H9 (cell line): ENCODE data around the gene C10orf105. TPM values are rescaled to one million over a fixed set of nuclear protein-coding genes. Genes with fewer than 3 reads are reported as not detected.

Experiments
- DNase-seq: peaks from one replicate; pipeline ENCODE4 v3.0.0-alpha.2; 2017
- H2AFZ ChIP-seq: one replicate; pipeline ENCODE4 v1.6.1; 2013; ENCODE audit warnings: mild to moderate bottlenecking, low read length, control low read depth, moderate library complexity
- H2AK5ac ChIP-seq: 2 replicates; pipeline ENCODE4 v1.6.1; 2013; ENCODE audit warnings: low read length, control low read depth, mixed read lengths; ENCODE audit not compliant: insufficient read length
- H2BK120ac ChIP-seq: one replicate; pipeline ENCODE4 v1.6.1; 2013; ENCODE audit warnings: low read depth, mild to moderate bottlenecking, low read length, control low read depth, inconsistent platforms; ENCODE audit not compliant: poor library complexity, severe bottlenecking
- H2BK12ac ChIP-seq: 2 replicates; pipeline ENCODE4 v1.6.1; 2013; ENCODE audit warnings: low read length, control low read depth, mixed read lengths, low read depth; ENCODE audit not compliant: insufficient read length
- H2BK15ac ChIP-seq: 2 replicates; pipeline ENCODE4 v1.6.1; 2013; ENCODE audit warnings: low read depth, low read length, control low read depth
- H2BK20ac ChIP-seq: one replicate; pipeline ENCODE4 v1.6.1; 2013; ENCODE audit warnings: low read depth, mild to moderate bottlenecking, low read length, control low read depth, inconsistent platforms; ENCODE audit not compliant: poor library complexity, severe bottlenecking
- H2BK5ac ChIP-seq: 2 replicates; pipeline ENCODE4 v1.6.1; 2013; ENCODE audit warnings: low read length, control low read depth, mixed read lengths; ENCODE audit not compliant: insufficient read length
- H3K14ac ChIP-seq: 2 replicates; pipeline ENCODE4 v1.6.1; 2013; ENCODE audit warnings: low read length, control low read depth; ENCODE audit not compliant: insufficient read depth
- H3K18ac ChIP-seq: 2 replicates; pipeline ENCODE4 v1.6.1; 2013; ENCODE audit warnings: low read depth, mild to moderate bottlenecking, mixed read lengths, low read length, control low read depth; ENCODE audit not compliant: insufficient read length
- H3K23ac ChIP-seq: 2 replicates; pipeline ENCODE4 v1.6.1; 2013; ENCODE audit warnings: low read length, control low read depth, mixed read lengths, low read depth; ENCODE audit not compliant: insufficient read length
- H3K23me2 ChIP-seq: 2 replicates; pipeline ENCODE4 v1.6.1; 2013; ENCODE audit warnings: low read depth, mild to moderate bottlenecking, mixed read lengths, low read length, control low read depth; ENCODE audit not compliant: insufficient read length, poor library complexity, severe bottlenecking
- H3K27ac ChIP-seq: 2 replicates; pipeline ENCODE4 v1.5.1; 2013; ENCODE audit warnings: low read length, control low read depth, mixed read lengths, low read depth; ENCODE audit not compliant: insufficient read length
- H3K27me3 ChIP-seq: 2 replicates; pipeline ENCODE4 v1.6.1; 2013; ENCODE audit warnings: low read length, control low read depth, inconsistent platforms; ENCODE audit not compliant: insufficient read depth
- H3K4ac ChIP-seq: 2 replicates; pipeline ENCODE4 v1.6.1; 2013; ENCODE audit warnings: low read depth, mild to moderate bottlenecking, control low read depth, inconsistent platforms, low read length, moderate library complexity
- H3K4me1 ChIP-seq: 2 replicates; pipeline ENCODE4 v1.6.1; 2013; ENCODE audit warnings: low read length, control low read depth, inconsistent platforms; ENCODE audit not compliant: insufficient read depth
- H3K4me2 ChIP-seq: 2 replicates; pipeline ENCODE4 v1.6.1; 2013; ENCODE audit warnings: low read length, control low read depth, mixed read lengths; ENCODE audit not compliant: insufficient read length, insufficient read depth
- H3K56ac ChIP-seq: 2 replicates; pipeline ENCODE4 v1.6.1; 2013; ENCODE audit warnings: low read depth, mild to moderate bottlenecking, mixed read lengths, low read length, control low read depth; ENCODE audit not compliant: insufficient read length
- H3K79me1 ChIP-seq: 2 replicates; pipeline ENCODE4 v1.6.1; 2013; ENCODE audit warnings: low read depth, mild to moderate bottlenecking, moderate library complexity, low read length, control low read depth, inconsistent platforms; ENCODE audit not compliant: insufficient read depth, poor library complexity, severe bottlenecking
- H3K79me2 ChIP-seq: 2 replicates; pipeline ENCODE4 v1.6.1; 2013; ENCODE audit warnings: low read length, control low read depth, inconsistent platforms; ENCODE audit not compliant: insufficient read depth
- H3K9ac ChIP-seq: 2 replicates; pipeline ENCODE4 v1.6.1; 2013; ENCODE audit warnings: low read length, control low read depth, mixed read lengths; ENCODE audit not compliant: insufficient read length; ENCODE audit errors: extremely low read depth
- H3K9me3 ChIP-seq: one replicate; pipeline ENCODE4 v1.6.1; 2013; ENCODE audit warnings: low read depth, low read length, inconsistent platforms; ENCODE audit not compliant: control insufficient read depth
- H3T11ph ChIP-seq: one replicate; pipeline ENCODE4 v1.6.1; 2013; ENCODE audit warnings: mild to moderate bottlenecking, low read length, control low read depth, inconsistent platforms
- H4K20me1 ChIP-seq: one replicate; pipeline ENCODE4 v1.6.1; 2013; ENCODE audit not compliant: control insufficient read depth, insufficient read length, insufficient read depth
- H4K5ac ChIP-seq: 2 replicates; pipeline ENCODE4 v1.6.1; 2013; ENCODE audit warnings: low read depth, mild to moderate bottlenecking, mixed read lengths, low read length, control low read depth; ENCODE audit not compliant: insufficient read length
- H4K8ac ChIP-seq: replicated peaks from 2 replicates; pipeline ENCODE4 v1.6.1; 2013; ENCODE audit warnings: low read length, control low read depth, mixed read lengths, low read depth; ENCODE audit not compliant: insufficient read length
- H4K91ac ChIP-seq: 2 replicates; pipeline ENCODE4 v1.6.1; 2013; ENCODE audit warnings: low read depth, mild to moderate bottlenecking, moderate library complexity, mixed read lengths, low read length, control low read depth; ENCODE audit not compliant: insufficient read length
- H3K27ac Mint-ChIP-seq, 3 experiments: 2 replicates in 2 of 3; 3 replicates in 1 of 3; pipeline ENCODE4 v1.8.0; 2020 to 2021; ENCODE audit warnings: mixed read lengths in 3 of 3, mild to moderate bottlenecking in 1 of 3, moderate library complexity in 1 of 3
- H3K27me3 Mint-ChIP-seq: 2 replicates; pipeline ENCODE4 v1.8.0; 2021; ENCODE audit warnings: low read depth, mild to moderate bottlenecking, moderate library complexity, mixed read lengths
- H3K36me3 Mint-ChIP-seq, 3 experiments: 2 replicates in 2 of 3; 3 replicates in 1 of 3; pipeline ENCODE4 v1.8.0; 2020 to 2021; ENCODE audit warnings: low read depth in 3 of 3, mixed read lengths in 3 of 3; ENCODE audit not compliant: insufficient read depth in 1 of 3
- H3K4me1 Mint-ChIP-seq, 2 experiments: 2 replicates each; pipeline ENCODE4 v1.8.0; 2020; ENCODE audit warnings: mixed read lengths in 2 of 2
- H3K4me3 Mint-ChIP-seq, 2 experiments: 2 replicates in 1 of 2; 3 replicates in 1 of 2; pipeline ENCODE4 v1.8.0; 2020 to 2021; ENCODE audit warnings: mild to moderate bottlenecking in 2 of 2, mixed read lengths in 2 of 2, moderate library complexity in 1 of 2
- H3K9me3 Mint-ChIP-seq, 2 experiments: 2 replicates in 1 of 2; 3 replicates in 1 of 2; pipeline ENCODE4 v1.8.0; 2020; ENCODE audit warnings: mild to moderate bottlenecking in 2 of 2, mixed read lengths in 2 of 2, moderate library complexity in 1 of 2
- WGBS: extraction: QIAGEN DNeasy Blood & Tissue Kit; methylation state at CpG from one replicate; pipeline ENCODE4 v1.1.7; 2013; ENCODE audit warnings: missing lambda C conversion rate, low lambda C conversion rate, mixed read lengths; ENCODE audit not compliant: insufficient read length; ENCODE audit errors: extremely low coverage; 5-methylcytosine and 5-hydroxymethylcytosine counted together
- total RNA-seq: library from RNA; stranded (reverse); gene quantifications from 2 replicates; pipeline ENCODE4 v1.2.1, GENCODE V29; 2021
- TF ChIP-seq, protein P1 (sequence below): fragments of 200-600 bp; sonication (generic); conservative IDR thresholded peaks from 3 replicates; pipeline ENCODE4 v1.8.0; 2021; ENCODE audit warnings: antibody characterized with exemption, mild to moderate bottlenecking

Gene C10orf105
- total RNA-seq, 1 experiment from 2014 or later, result 0.26 TPM

DNA sequence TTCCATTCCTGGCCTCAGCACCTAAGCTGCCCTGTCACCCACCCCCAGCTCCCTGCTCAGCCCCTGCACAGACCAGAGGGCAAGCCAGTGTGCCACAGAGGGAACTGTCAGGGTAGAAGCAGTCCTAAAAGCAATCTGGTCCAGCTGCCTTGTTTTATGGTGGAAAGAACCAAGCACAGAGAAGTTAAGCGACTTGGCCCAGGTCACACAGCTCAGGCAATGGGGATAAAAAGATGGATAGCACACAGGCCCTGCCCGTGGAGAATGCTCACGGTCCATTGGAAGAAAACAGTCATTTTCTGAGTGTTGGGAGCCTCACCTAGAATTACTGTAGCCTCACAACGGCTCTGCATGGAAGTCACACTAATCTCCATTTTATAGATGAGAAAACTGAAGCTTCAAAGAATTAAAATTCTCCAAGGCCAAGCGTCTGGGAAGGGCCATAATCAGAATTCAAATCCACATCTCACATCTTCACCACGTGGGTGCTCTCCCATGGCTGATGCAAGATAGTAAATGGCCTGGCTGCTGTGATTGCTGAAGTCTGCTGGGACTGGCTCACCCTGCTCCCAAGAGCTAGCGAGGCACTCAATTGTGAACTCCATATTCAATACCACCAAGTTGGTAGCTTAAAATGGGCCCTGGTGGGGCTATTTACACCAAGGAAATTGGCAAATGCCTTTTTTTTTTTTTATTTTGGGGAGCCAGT, 26.8 kb downstream of the C10orf105 start:
- Mint-ChIP-seq H3K27ac (no peak overlapping the region), H3K9me3 (peaks cover 6 to 11% of the 10 kb centered on the region in 2 experiments), H3K4me1 (peaks cover 2 to 8% of the 10 kb centered on the region in 2 experiments; a peak in 3 of 4 replicates), H3K36me3 (peaks cover 4 to 5% (median 4%) of the 10 kb centered on the region in 3 experiments), H3K4me3 (no peak overlapping the region), H3K27me3 (peaks cover 4% of the 10 kb centered on the region)
- H3K23ac ChIP-seq, result no peak overlapping the region
- H2BK5ac ChIP-seq, result no peak overlapping the region
- WGBS, result no CpG with 5 or more reads among the region's 7 CpGs
- H2AK5ac ChIP-seq, result no peak overlapping the region
- no peaks in the 10 kb centered on the region for H4K20me1 ChIP-seq
- H3K79me2 ChIP-seq, result no peaks in the 10 kb centered on the region
- TF ChIP-seq, protein P1, sequence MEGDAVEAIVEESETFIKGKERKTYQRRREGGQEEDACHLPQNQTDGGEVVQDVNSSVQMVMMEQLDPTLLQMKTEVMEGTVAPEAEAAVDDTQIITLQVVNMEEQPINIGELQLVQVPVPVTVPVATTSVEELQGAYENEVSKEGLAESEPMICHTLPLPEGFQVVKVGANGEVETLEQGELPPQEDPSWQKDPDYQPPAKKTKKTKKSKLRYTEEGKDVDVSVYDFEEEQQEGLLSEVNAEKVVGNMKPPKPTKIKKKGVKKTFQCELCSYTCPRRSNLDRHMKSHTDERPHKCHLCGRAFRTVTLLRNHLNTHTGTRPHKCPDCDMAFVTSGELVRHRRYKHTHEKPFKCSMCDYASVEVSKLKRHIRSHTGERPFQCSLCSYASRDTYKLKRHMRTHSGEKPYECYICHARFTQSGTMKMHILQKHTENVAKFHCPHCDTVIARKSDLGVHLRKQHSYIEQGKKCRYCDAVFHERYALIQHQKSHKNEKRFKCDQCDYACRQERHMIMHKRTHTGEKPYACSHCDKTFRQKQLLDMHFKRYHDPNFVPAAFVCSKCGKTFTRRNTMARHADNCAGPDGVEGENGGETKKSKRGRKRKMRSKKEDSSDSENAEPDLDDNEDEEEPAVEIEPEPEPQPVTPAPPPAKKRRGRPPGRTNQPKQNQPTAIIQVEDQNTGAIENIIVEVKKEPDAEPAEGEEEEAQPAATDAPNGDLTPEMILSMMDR, result no peak
- no peak overlapping the region for H3K4me2 ChIP-seq
- H2BK20ac ChIP-seq, result no peak overlapping the region
- H4K5ac ChIP-seq, result no peak overlapping the region
- no peaks in the 10 kb centered on the region for H3K4me1 ChIP-seq
- no peak overlapping the region for H2BK15ac ChIP-seq
- H4K8ac ChIP-seq, result no peak overlapping the region
- H3K4ac ChIP-seq, result no peak overlapping the region
- H2BK120ac ChIP-seq, result no peak overlapping the region
- DNase-seq, result no peak
- H2BK12ac ChIP-seq, result no peak overlapping the region
- H3K23me2 ChIP-seq, result no peaks in the 10 kb centered on the region
- no peak overlapping the region for H3K18ac ChIP-seq
- H3K27ac ChIP-seq, result no peak overlapping the region
- no peaks in the 10 kb centered on the region for H3K9me3 ChIP-seq
- H3K14ac ChIP-seq, result no peak overlapping the region; the same call in 1 of the 2 replicates
- H3K79me1 ChIP-seq, result no peaks in the 10 kb centered on the region
- H3K9ac ChIP-seq, result no peak overlapping the region
- no peak overlapping the region for H2AFZ ChIP-seq
- H4K91ac ChIP-seq, result no peak overlapping the region
- no peaks in the 10 kb centered on the region for H3K27me3 ChIP-seq
- H3K56ac ChIP-seq, result no peak overlapping the region
- H3T11ph ChIP-seq, result no peak overlapping the region
